GM23338 (cell line): Measurements from ENCODE around the gene ZBTB37. TPM values are rescaled to one million over a fixed set of nuclear protein-coding genes. Genes with fewer than 3 reads are reported as not detected.

Source experiments
- ATAC-seq: fragments of 200-7000 bp; cut with Tn5 transposase; 3 replicates; pipeline ENCODE4 v1.9.1; 2020
- DNase-seq: peaks from one replicate; pipeline ENCODE4 v3.0.0-alpha.2; 2015; ENCODE audit warnings: low spot score
- H2AFZ ChIP-seq: fragments of 200-600 bp; sonication (generic); 2 replicates; pipeline ENCODE4 v1.8.0; 2016; ENCODE audit warnings: antibody characterized with exemption, mild to moderate bottlenecking, moderate library complexity
- H3F3A ChIP-seq: fragments of 200-600 bp; sonication (generic); replicated peaks from 2 replicates; pipeline ENCODE4 v1.8.0; 2017; ENCODE audit warnings: antibody characterized with exemption, mixed run types, low read depth
- H3K27ac ChIP-seq: fragments of 200-600 bp; sonication (generic); 2 replicates; pipeline ENCODE4 v1.6.1; 2016; ENCODE audit warnings: low read depth
- H3K27me3 ChIP-seq: fragments of 200-600 bp; sonication (generic); 2 replicates; pipeline ENCODE4 v1.8.0; 2016; ENCODE audit warnings: mild to moderate bottlenecking, mixed run types, moderate library complexity; ENCODE audit not compliant: insufficient read depth
- H3K36me3 ChIP-seq: fragments of 200-600 bp; sonication (generic); 2 replicates; pipeline ENCODE4 v1.8.0; 2016; ENCODE audit warnings: mild to moderate bottlenecking; ENCODE audit not compliant: insufficient read depth
- H3K4me1 ChIP-seq: fragments of 200-600 bp; sonication (generic); 2 replicates; pipeline ENCODE4 v1.8.0; 2016; ENCODE audit warnings: mild to moderate bottlenecking, moderate library complexity; ENCODE audit not compliant: insufficient read depth
- H3K4me2 ChIP-seq: fragments of 200-600 bp; sonication (generic); 2 replicates; pipeline ENCODE4 v1.7.1; 2017; ENCODE audit warnings: mixed run types
- H3K4me3 ChIP-seq: fragments of 200-600 bp; sonication (generic); 2 replicates; pipeline ENCODE4 v1.6.1; 2016; ENCODE audit warnings: mixed run types
- H3K79me2 ChIP-seq: fragments of 200-600 bp; sonication (generic); replicated peaks from 2 replicates; pipeline ENCODE4 v1.8.0; 2017; ENCODE audit warnings: mild to moderate bottlenecking; ENCODE audit not compliant: insufficient read depth
- H3K9me2 ChIP-seq: fragments of 200-600 bp; sonication (generic); 2 replicates; pipeline ENCODE4 v1.8.0; 2017; ENCODE audit not compliant: insufficient read depth
- H4K20me1 ChIP-seq: fragments of 200-600 bp; sonication (generic); replicated peaks from 2 replicates; pipeline ENCODE4 v1.8.0; 2017; ENCODE audit warnings: mild to moderate bottlenecking; ENCODE audit not compliant: insufficient read depth
- H3K27ac Mint-ChIP-seq: 2 replicates; pipeline ENCODE4 v1.8.0; 2020; ENCODE audit warnings: inconsistent platforms, mild to moderate bottlenecking, moderate library complexity, mixed read lengths
- H3K27me3 Mint-ChIP-seq: 3 replicates; pipeline ENCODE4 v1.8.0; 2022; ENCODE audit warnings: low read depth, mild to moderate bottlenecking, moderate library complexity, mixed read lengths, inconsistent platforms; ENCODE audit not compliant: insufficient read depth, poor library complexity
- H3K36me3 Mint-ChIP-seq: 3 replicates; pipeline ENCODE4 v1.8.0; 2021; ENCODE audit warnings: low read depth, mild to moderate bottlenecking, inconsistent platforms, moderate library complexity, mixed read lengths
- H3K4me1 Mint-ChIP-seq: 3 replicates; pipeline ENCODE4 v1.8.0; 2020; ENCODE audit warnings: mild to moderate bottlenecking, inconsistent platforms, mixed read lengths
- H3K4me3 Mint-ChIP-seq: 3 replicates; pipeline ENCODE4 v1.8.0; 2021; ENCODE audit warnings: moderate library complexity, mild to moderate bottlenecking, inconsistent platforms, mixed read lengths
- H3K9me3 Mint-ChIP-seq: 3 replicates; pipeline ENCODE4 v1.8.0; 2020; ENCODE audit warnings: moderate library complexity, mild to moderate bottlenecking, inconsistent platforms, mixed read lengths
- long read RNA-seq: library from polyadenylated mRNA; unstranded; transcript quantifications from one replicate; pipeline ENCODE4 v2.0.0, GENCODE V29; 2020; ENCODE audit not compliant: unreplicated experiment
- polyA plus RNA-seq: library from polyadenylated mRNA; unstranded; fragments of >200 nt; fragmentation: Nextera tagmentation; extraction: Ambion mirVana; gene quantifications from 2 replicates; pipeline ENCODE4 v1.2.1, GENCODE V29; 2016
- total RNA-seq: library from RNA; depleted of rRNA; stranded (reverse); fragments of >200 nt; shearing (Covaris generic); gene quantifications from 2 replicates; pipeline ENCODE4 v1.2.3, GENCODE V29; 2014; rRNA removed
- TF ChIP-seq, protein P1 (sequence below), 2 experiments: fragments of 200-600 bp in 1 of 2; sonication (generic) in 1 of 2; conservative IDR thresholded peaks; 2 replicates each; pipeline versions ENCODE4 v1.5.1 to v1.6.1; 2016 to 2017; ENCODE audit warnings: antibody characterized with exemption in 2 of 2, low read depth in 2 of 2, mild to moderate bottlenecking in 2 of 2, moderate library complexity in 1 of 2
- TF ChIP-seq, protein P2 (sequence below): fragments of 250-450 bp; sonication (Bioruptor Pico); IDR thresholded peaks from 2 replicates; pipeline ENCODE4 v1.5.0; 2020; ENCODE audit warnings: mild to moderate bottlenecking, moderate library complexity
- TF ChIP-seq, protein P3 (sequence below): IDR thresholded peaks from 2 replicates; pipeline ENCODE4 v1.6.1; 2016; ENCODE audit warnings: antibody characterized with exemption

ZBTB37 gene, protein sequence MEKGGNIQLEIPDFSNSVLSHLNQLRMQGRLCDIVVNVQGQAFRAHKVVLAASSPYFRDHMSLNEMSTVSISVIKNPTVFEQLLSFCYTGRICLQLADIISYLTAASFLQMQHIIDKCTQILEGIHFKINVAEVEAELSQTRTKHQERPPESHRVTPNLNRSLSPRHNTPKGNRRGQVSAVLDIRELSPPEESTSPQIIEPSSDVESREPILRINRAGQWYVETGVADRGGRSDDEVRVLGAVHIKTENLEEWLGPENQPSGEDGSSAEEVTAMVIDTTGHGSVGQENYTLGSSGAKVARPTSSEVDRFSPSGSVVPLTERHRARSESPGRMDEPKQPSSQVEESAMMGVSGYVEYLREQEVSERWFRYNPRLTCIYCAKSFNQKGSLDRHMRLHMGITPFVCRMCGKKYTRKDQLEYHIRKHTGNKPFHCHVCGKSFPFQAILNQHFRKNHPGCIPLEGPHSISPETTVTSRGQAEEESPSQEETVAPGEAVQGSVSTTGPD
- total RNA-seq, result 15.2 and 15.8 TPM in 2 replicates
- polyA plus RNA-seq, result 1.4 and 2.7 TPM in 2 replicates
- long read RNA-seq, result 0 reads

DNA sequence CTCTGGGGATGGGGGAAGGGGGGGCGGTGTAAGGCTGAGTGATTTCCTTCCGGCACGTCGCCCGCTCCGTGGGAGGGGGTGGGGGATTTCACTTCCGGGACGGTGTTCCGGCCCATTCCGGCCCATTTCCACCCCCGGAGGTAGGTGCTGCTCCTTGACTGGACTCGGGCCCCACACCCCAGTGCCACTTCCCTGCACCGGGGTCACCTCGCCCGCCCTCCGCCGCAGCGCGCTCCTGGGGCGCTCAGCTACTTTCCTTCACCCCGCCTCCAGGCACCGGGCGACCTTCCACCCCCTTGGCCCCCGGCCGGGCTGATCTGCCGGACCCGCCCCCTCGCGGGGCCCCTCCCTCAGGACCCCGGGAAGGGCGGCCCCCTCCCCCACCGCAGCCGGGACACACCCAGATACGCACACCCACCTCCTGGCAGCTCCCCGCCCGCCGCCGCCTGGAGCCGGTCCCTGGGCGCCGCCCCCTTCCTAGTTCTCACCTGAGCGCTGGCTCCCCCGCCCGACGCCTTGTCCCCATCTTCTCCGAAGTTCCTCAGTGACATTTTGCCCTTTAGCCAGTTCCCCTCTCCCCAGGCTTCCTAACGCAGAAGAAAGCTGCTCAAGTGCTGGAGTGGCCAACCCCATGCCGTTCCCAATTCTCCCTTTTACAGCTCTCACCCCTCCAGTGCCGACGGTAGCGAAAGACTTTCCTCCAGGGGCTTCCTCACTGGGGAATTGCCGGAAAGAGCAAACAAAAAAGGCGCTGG lies at the start of gene ZBTB37:
Gene ZBTB37 (plus strand): TSS at position 115 of the 755 bp plus-strand sequence. CDS start 1,846 bp downstream, outside the sequence.
- Histone ChIP-seq H3K9me2 (no peaks in the 10 kb centered on the region), H3F3A (peaks cover 49% of the 10 kb centered on the region), H3K4me3 (peak within 1 kb of the TSS; percentile 90), H2AFZ (peak within 1 kb of the TSS; percentile 92), H3K36me3 (peaks cover 40% of the 10 kb centered on the region), H3K79me2 (peaks cover 73% of the 10 kb centered on the region), H3K27ac (peak within 1 kb of the TSS; percentile 98), H3K4me1 (peaks cover 32% of the 10 kb centered on the region), H3K27me3 (no peaks in the 10 kb centered on the region), H3K4me2 (peak within 1 kb of the TSS; percentile 97), H4K20me1 (peaks cover 16% of the 10 kb centered on the region)
- Mint-ChIP-seq H3K4me1 (peaks cover 42% of the 10 kb centered on the region), H3K36me3 (peaks cover 65% of the 10 kb centered on the region), H3K9me3 (peaks cover 13% of the 10 kb centered on the region; the same call in 2 of the 3 replicates), H3K27me3 (peaks cover 36% of the 10 kb centered on the region), H3K27ac (peak within 1 kb of the TSS; percentile 100), H3K4me3 (peak within 1 kb of the TSS; percentile 100)
- ATAC-seq (peak; percentile 76), DNase-seq (peak; percentile 99)
- TF ChIP-seq, protein P1, sequence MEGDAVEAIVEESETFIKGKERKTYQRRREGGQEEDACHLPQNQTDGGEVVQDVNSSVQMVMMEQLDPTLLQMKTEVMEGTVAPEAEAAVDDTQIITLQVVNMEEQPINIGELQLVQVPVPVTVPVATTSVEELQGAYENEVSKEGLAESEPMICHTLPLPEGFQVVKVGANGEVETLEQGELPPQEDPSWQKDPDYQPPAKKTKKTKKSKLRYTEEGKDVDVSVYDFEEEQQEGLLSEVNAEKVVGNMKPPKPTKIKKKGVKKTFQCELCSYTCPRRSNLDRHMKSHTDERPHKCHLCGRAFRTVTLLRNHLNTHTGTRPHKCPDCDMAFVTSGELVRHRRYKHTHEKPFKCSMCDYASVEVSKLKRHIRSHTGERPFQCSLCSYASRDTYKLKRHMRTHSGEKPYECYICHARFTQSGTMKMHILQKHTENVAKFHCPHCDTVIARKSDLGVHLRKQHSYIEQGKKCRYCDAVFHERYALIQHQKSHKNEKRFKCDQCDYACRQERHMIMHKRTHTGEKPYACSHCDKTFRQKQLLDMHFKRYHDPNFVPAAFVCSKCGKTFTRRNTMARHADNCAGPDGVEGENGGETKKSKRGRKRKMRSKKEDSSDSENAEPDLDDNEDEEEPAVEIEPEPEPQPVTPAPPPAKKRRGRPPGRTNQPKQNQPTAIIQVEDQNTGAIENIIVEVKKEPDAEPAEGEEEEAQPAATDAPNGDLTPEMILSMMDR (conservative IDR thresholded peaks at IDR 0.05; ENCODE audit: low read depth in 2 of 2), result peak in 1 of 2 experiments; percentile 32; a peak in 2 of 4 replicates
- TF ChIP-seq, protein P2, sequence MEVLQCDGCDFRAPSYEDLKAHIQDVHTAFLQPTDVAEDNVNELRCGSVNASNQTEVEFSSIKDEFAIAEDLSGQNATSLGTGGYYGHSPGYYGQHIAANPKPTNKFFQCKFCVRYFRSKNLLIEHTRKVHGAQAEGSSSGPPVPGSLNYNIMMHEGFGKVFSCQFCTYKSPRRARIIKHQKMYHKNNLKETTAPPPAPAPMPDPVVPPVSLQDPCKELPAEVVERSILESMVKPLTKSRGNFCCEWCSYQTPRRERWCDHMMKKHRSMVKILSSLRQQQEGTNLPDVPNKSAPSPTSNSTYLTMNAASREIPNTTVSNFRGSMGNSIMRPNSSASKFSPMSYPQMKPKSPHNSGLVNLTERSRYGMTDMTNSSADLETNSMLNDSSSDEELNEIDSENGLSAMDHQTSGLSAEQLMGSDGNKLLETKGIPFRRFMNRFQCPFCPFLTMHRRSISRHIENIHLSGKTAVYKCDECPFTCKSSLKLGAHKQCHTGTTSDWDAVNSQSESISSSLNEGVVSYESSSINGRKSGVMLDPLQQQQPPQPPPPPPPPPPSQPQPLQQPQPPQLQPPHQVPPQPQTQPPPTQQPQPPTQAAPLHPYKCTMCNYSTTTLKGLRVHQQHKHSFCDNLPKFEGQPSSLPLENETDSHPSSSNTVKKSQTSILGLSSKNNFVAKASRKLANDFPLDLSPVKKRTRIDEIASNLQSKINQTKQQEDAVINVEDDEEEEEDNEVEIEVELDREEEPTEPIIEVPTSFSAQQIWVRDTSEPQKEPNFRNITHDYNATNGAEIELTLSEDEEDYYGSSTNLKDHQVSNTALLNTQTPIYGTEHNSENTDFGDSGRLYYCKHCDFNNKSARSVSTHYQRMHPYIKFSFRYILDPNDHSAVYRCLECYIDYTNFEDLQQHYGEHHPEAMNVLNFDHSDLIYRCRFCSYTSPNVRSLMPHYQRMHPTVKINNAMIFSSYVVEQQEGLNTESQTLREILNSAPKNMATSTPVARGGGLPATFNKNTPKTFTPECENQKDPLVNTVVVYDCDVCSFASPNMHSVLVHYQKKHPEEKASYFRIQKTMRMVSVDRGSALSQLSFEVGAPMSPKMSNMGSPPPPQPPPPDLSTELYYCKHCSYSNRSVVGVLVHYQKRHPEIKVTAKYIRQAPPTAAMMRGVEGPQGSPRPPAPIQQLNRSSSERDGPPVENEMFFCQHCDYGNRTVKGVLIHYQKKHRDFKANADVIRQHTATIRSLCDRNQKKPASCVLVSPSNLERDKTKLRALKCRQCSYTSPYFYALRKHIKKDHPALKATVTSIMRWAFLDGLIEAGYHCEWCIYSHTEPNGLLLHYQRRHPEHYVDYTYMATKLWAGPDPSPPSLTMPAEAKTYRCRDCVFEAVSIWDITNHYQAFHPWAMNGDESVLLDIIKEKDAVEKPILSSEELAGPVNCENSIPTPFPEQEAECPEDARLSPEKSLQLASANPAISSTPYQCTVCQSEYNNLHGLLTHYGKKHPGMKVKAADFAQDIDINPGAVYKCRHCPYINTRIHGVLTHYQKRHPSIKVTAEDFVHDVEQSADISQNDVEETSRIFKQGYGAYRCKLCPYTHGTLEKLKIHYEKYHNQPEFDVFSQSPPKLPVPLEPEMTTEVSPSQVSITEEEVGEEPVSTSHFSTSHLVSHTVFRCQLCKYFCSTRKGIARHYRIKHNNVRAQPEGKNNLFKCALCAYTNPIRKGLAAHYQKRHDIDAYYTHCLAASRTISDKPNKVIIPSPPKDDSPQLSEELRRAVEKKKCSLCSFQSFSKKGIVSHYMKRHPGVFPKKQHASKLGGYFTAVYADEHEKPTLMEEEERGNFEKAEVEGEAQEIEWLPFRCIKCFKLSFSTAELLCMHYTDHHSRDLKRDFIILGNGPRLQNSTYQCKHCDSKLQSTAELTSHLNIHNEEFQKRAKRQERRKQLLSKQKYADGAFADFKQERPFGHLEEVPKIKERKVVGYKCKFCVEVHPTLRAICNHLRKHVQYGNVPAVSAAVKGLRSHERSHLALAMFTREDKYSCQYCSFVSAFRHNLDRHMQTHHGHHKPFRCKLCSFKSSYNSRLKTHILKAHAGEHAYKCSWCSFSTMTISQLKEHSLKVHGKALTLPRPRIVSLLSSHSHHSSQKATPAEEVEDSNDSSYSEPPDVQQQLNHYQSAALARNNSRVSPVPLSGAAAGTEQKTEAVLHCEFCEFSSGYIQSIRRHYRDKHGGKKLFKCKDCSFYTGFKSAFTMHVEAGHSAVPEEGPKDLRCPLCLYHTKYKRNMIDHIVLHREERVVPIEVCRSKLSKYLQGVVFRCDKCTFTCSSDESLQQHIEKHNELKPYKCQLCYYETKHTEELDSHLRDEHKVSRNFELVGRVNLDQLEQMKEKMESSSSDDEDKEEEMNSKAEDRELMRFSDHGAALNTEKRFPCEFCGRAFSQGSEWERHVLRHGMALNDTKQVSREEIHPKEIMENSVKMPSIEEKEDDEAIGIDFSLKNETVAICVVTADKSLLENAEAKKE (CRISPR knock-in tag), result no peak
- TF ChIP-seq, protein P3, sequence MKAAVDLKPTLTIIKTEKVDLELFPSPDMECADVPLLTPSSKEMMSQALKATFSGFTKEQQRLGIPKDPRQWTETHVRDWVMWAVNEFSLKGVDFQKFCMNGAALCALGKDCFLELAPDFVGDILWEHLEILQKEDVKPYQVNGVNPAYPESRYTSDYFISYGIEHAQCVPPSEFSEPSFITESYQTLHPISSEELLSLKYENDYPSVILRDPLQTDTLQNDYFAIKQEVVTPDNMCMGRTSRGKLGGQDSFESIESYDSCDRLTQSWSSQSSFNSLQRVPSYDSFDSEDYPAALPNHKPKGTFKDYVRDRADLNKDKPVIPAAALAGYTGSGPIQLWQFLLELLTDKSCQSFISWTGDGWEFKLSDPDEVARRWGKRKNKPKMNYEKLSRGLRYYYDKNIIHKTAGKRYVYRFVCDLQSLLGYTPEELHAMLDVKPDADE, result peak; percentile 33; the same call in 1 of the 2 replicates
